ENCODE measurements around the gene SEPTIN6. TPM values are rescaled to one million over a fixed set of nuclear protein-coding genes. Genes with fewer than 3 reads are reported as not detected.

Gene SEPTIN6
- total RNA-seq, 2 experiments from 2014 or later = 132 to 134 TPM

GRCh38 chrX:119735467-119735866, 42.5 kb upstream of the SEPTIN6 start:
- no peaks in the 10 kb centered on the region for H3K27me3 ChIP-seq (ENCODE audit: control insufficient read depth in 1 of 2, insufficient read depth in 2 of 2, low read length in 2 of 2)
- Mint-ChIP-seq H3K27me3 (no peaks in the 10 kb centered on the region), H3K4me1 (ENCODE audit: low read depth) (no peaks in the 10 kb centered on the region), H3K4me3 (no peak overlapping the region), H3K36me3 (ENCODE audit: low read depth) (no peaks in the 10 kb centered on the region), H3K9me3 (no peaks in the 10 kb centered on the region), H3K27ac (no peak overlapping the region)
- no peaks in the 10 kb centered on the region for H3K9me3 ChIP-seq (ENCODE audit: control insufficient read depth in 1 of 2, insufficient read depth in 1 of 2, low read length in 2 of 2)
- H3K4me3 ChIP-seq (ENCODE audit: low read length) = no peak overlapping the region
- no peak for DNase-seq
- POLR2A ChIA-PET = no interaction called here
- no peaks in the 10 kb centered on the region for H3K36me3 ChIP-seq (ENCODE audit: insufficient read depth, low read length)
- no peaks in the 10 kb centered on the region for H3K4me1 ChIP-seq (ENCODE audit: insufficient read depth, low read length)
- H3K27ac ChIP-seq (ENCODE audit: low read depth in 1 of 2, low read length in 2 of 2) = no peak overlapping the region
- no peak for TF ChIP-seq CTCF (IDR thresholded peaks at IDR 0.05)
- no peak for ATAC-seq (ENCODE audit: poor library complexity)
- intact Hi-C loops (cut with DNase I, micrococcal nuclease) = no loop called here
- CTCF ChIA-PET = interaction anchor here (1.4 kb wide), 1 partner anchor 36 kb away, joined by 4 read pairs; no protein-coding TSS in a partner anchor

GRCh38 chrX:119734897-119735339, 42.0 kb upstream of the SEPTIN6 start:
- Histone ChIP-seq H3K27me3 (ENCODE audit: control insufficient read depth in 1 of 2, insufficient read depth in 2 of 2, low read length in 2 of 2) (no peaks in the 10 kb centered on the region), H3K4me3 (ENCODE audit: low read length) (no peak overlapping the region), H3K27ac (ENCODE audit: low read depth in 1 of 2, low read length in 2 of 2) (no peak overlapping the region), H3K9me3 (ENCODE audit: control insufficient read depth in 1 of 2, insufficient read depth in 1 of 2, low read length in 2 of 2) (no peaks in the 10 kb centered on the region), H3K4me1 (ENCODE audit: insufficient read depth, low read length) (peaks cover 2% of the 10 kb centered on the region), H3K36me3 (ENCODE audit: insufficient read depth, low read length) (no peaks in the 10 kb centered on the region)
- H3K27me3 Mint-ChIP-seq = no peaks in the 10 kb centered on the region
- TF ChIP-seq CTCF (IDR thresholded peaks at IDR 0.05) = no peak
- ATAC-seq (ENCODE audit: poor library complexity) (no peak), DNase-seq (no peak)
- H3K4me1 Mint-ChIP-seq (ENCODE audit: low read depth) = peaks cover under 1% of the 10 kb centered on the region
- H3K27ac Mint-ChIP-seq = no peak overlapping the region
- no peak overlapping the region for H3K4me3 Mint-ChIP-seq
- no peaks in the 10 kb centered on the region for H3K9me3 Mint-ChIP-seq
- CTCF ChIA-PET = interaction anchor here (1.4 kb wide), 1 partner anchor 36 kb away, joined by 4 read pairs; no protein-coding TSS in a partner anchor
- POLR2A ChIA-PET = no interaction called here
- H3K36me3 Mint-ChIP-seq (ENCODE audit: low read depth) = no peaks in the 10 kb centered on the region
- intact Hi-C loops (cut with DNase I, micrococcal nuclease) = loop anchor here in 1 of 2 experiments (5.0 kb wide), 1 partner anchor 38 kb away; no protein-coding TSS in a partner anchor

- Mint-ChIP-seq H3K4me1 (ENCODE audit: low read depth) (peaks cover 13% of the 10 kb centered on the region), H3K9me3 (no peaks in the 10 kb centered on the region), H3K4me3 (no peak overlapping the region), H3K27ac (no peak overlapping the region), H3K27me3 (no peaks in the 10 kb centered on the region), H3K36me3 (ENCODE audit: low read depth) (no peaks in the 10 kb centered on the region)
- CTCF ChIA-PET = interaction anchor here (0.6 to 2.6 kb wide), 26 partner anchors 13 to 217 kb away, joined by 3 to 17 read pairs (median 4); partner anchors contain the start of genes SEPTIN6 and SOWAHD
- POLR2A ChIA-PET = interaction anchor here (0.6 to 2.6 kb wide), 17 partner anchors 27 to 234 kb away, joined by 3 to 14 read pairs (median 3); partner anchors contain the start of genes RPL39, SEPTIN6, SOWAHD and UPF3B
- DNase-seq (peak; percentile 44 to 83 (median 60)), ATAC-seq (ENCODE audit: poor library complexity) (peak; percentile 58)
- Histone ChIP-seq H3K27me3 (ENCODE audit: control insufficient read depth in 1 of 2, insufficient read depth in 2 of 2, low read length in 2 of 2) (no peaks in the 10 kb centered on the region), H3K9me3 (ENCODE audit: control insufficient read depth in 1 of 2, insufficient read depth in 1 of 2, low read length in 2 of 2) (no peaks in the 10 kb centered on the region), H3K4me3 (ENCODE audit: low read length) (no peak overlapping the region), H3K27ac (ENCODE audit: low read depth in 1 of 2, low read length in 2 of 2) (no peak overlapping the region), H3K36me3 (ENCODE audit: insufficient read depth, low read length) (no peaks in the 10 kb centered on the region), H3K4me1 (ENCODE audit: insufficient read depth, low read length) (peaks cover 9% of the 10 kb centered on the region)
- TF ChIP-seq CTCF (IDR thresholded peaks at IDR 0.05) = peak; percentile 33
- intact Hi-C loops (cut with DNase I, micrococcal nuclease) = loop anchor here (1.0 to 5.0 kb wide), 4 partner anchors 32 to 213 kb away; partner anchors contain the start of gene SEPTIN6 (in 1 of the 2)
These were observed 36.6 kb upstream of the SEPTIN6 start for GRCh38 chrX:119729408-119730201.
